Measurements from ENCODE around the gene RGS7. TPM values are rescaled to one million over a fixed set of nuclear protein-coding genes. Genes with fewer than 3 reads are reported as not detected.

The RGS7 gene
- total RNA-seq, 1 experiment from 2014 or later = not detected

- Histone ChIP-seq H3K79me2 (ENCODE audit: low read length) (no peaks in the 10 kb centered on the region), H3K4me1 (ENCODE audit: low read length) (no peaks in the 10 kb centered on the region; the same call in 1 of the 2 replicates), H4K20me1 (ENCODE audit: insufficient read depth, low read depth, low read length) (no peaks in the 10 kb centered on the region), H3K4me3 (ENCODE audit: low read length) (no peak overlapping the region), H3K9me3 (ENCODE audit: low read length) (no peaks in the 10 kb centered on the region), H2AFZ (ENCODE audit: low read length) (no peak overlapping the region), H3K27ac (ENCODE audit: low read length) (no peak overlapping the region), H3K27me3 (ENCODE audit: low read length) (no peaks in the 10 kb centered on the region), H3K36me3 (ENCODE audit: insufficient read depth, low read length) (no peaks in the 10 kb centered on the region), H3K9me2 (replicated peaks; ENCODE audit: insufficient read depth, low read length) (no peaks in the 10 kb centered on the region), H3K9ac (ENCODE audit: low read length) (no peak overlapping the region), H3K4me2 (ENCODE audit: low read depth, low read length, poor library complexity, severe bottlenecking) (no peak overlapping the region)
- no peak for DNase-seq
Measured at GRCh38 chr1:240829487-240829886, 527.5 kb downstream of the RGS7 start.

GRCh38 chr1:240827786-240828185 is 529.2 kb downstream of the RGS7 start:
- no peak overlapping the region for H3K4me2 ChIP-seq (ENCODE audit: low read depth, low read length, poor library complexity, severe bottlenecking)
- H3K9ac ChIP-seq (ENCODE audit: low read length) = no peak overlapping the region
- no peaks in the 10 kb centered on the region for H3K79me2 ChIP-seq (ENCODE audit: low read length)
- no peaks in the 10 kb centered on the region for H3K9me3 ChIP-seq (ENCODE audit: low read length)
- H3K9me2 ChIP-seq (replicated peaks; ENCODE audit: insufficient read depth, low read length) = no peaks in the 10 kb centered on the region
- no peak for DNase-seq
- no peak overlapping the region for H3K27ac ChIP-seq (ENCODE audit: low read length)
- H2AFZ ChIP-seq (ENCODE audit: low read length) = no peak overlapping the region
- no peaks in the 10 kb centered on the region; the same call in 1 of the 2 replicates for H3K4me1 ChIP-seq (ENCODE audit: low read length)
- H3K4me3 ChIP-seq (ENCODE audit: low read length) = no peak overlapping the region
- no peaks in the 10 kb centered on the region for H3K27me3 ChIP-seq (ENCODE audit: low read length)
- H4K20me1 ChIP-seq (ENCODE audit: insufficient read depth, low read depth, low read length) = no peaks in the 10 kb centered on the region
- H3K36me3 ChIP-seq (ENCODE audit: insufficient read depth, low read length) = no peaks in the 10 kb centered on the region

GRCh38 chr1:240824238-240824637 is 532.8 kb downstream of the RGS7 start:
- DNase-seq = no peak
- no peaks in the 10 kb centered on the region for H3K27me3 ChIP-seq (ENCODE audit: low read length)
- no peaks in the 10 kb centered on the region for H4K20me1 ChIP-seq (ENCODE audit: insufficient read depth, low read depth, low read length)
- H3K4me2 ChIP-seq (ENCODE audit: low read depth, low read length, poor library complexity, severe bottlenecking) = no peak overlapping the region
- H3K9ac ChIP-seq (ENCODE audit: low read length) = no peak overlapping the region
- H3K79me2 ChIP-seq (ENCODE audit: low read length) = no peaks in the 10 kb centered on the region
- H3K9me2 ChIP-seq (replicated peaks; ENCODE audit: insufficient read depth, low read length) = no peaks in the 10 kb centered on the region
- H3K4me3 ChIP-seq (ENCODE audit: low read length) = no peak overlapping the region
- H3K9me3 ChIP-seq (ENCODE audit: low read length) = no peaks in the 10 kb centered on the region
- no peak overlapping the region for H3K27ac ChIP-seq (ENCODE audit: low read length)
- no peaks in the 10 kb centered on the region for H3K36me3 ChIP-seq (ENCODE audit: insufficient read depth, low read length)
- no peaks in the 10 kb centered on the region for H3K4me1 ChIP-seq (ENCODE audit: low read length)
- no peak overlapping the region for H2AFZ ChIP-seq (ENCODE audit: low read length)

GRCh38 chr1:240823357-240823756 is 533.6 kb downstream of the RGS7 start:
- H3K9me2 ChIP-seq (replicated peaks; ENCODE audit: insufficient read depth, low read length) = no peaks in the 10 kb centered on the region
- H4K20me1 ChIP-seq (ENCODE audit: insufficient read depth, low read depth, low read length) = no peaks in the 10 kb centered on the region
- no peak overlapping the region for H3K4me2 ChIP-seq (ENCODE audit: low read depth, low read length, poor library complexity, severe bottlenecking)
- no peaks in the 10 kb centered on the region for H3K27me3 ChIP-seq (ENCODE audit: low read length)
- no peaks in the 10 kb centered on the region for H3K4me1 ChIP-seq (ENCODE audit: low read length)
- H3K36me3 ChIP-seq (ENCODE audit: insufficient read depth, low read length) = no peaks in the 10 kb centered on the region
- no peaks in the 10 kb centered on the region for H3K79me2 ChIP-seq (ENCODE audit: low read length)
- no peaks in the 10 kb centered on the region for H3K9me3 ChIP-seq (ENCODE audit: low read length)
- no peak overlapping the region for H3K9ac ChIP-seq (ENCODE audit: low read length)
- H2AFZ ChIP-seq (ENCODE audit: low read length) = no peak overlapping the region
- DNase-seq = no peak
- no peak overlapping the region for H3K4me3 ChIP-seq (ENCODE audit: low read length)
- H3K27ac ChIP-seq (ENCODE audit: low read length) = no peak overlapping the region

- H3K9ac ChIP-seq (ENCODE audit: low read length) = no peak overlapping the region
- H4K20me1 ChIP-seq (ENCODE audit: insufficient read depth, low read depth, low read length) = no peaks in the 10 kb centered on the region
- H3K4me1 ChIP-seq (ENCODE audit: low read length) = no peaks in the 10 kb centered on the region
- H3K9me3 ChIP-seq (ENCODE audit: low read length) = no peaks in the 10 kb centered on the region
- no peak overlapping the region for H3K4me3 ChIP-seq (ENCODE audit: low read length)
- no peaks in the 10 kb centered on the region for H3K9me2 ChIP-seq (replicated peaks; ENCODE audit: insufficient read depth, low read length)
- H3K27me3 ChIP-seq (ENCODE audit: low read length) = no peaks in the 10 kb centered on the region
- no peaks in the 10 kb centered on the region for H3K79me2 ChIP-seq (ENCODE audit: low read length)
- H3K36me3 ChIP-seq (ENCODE audit: insufficient read depth, low read length) = no peaks in the 10 kb centered on the region
- H2AFZ ChIP-seq (ENCODE audit: low read length) = no peak overlapping the region
- no peak for DNase-seq
- no peak overlapping the region for H3K27ac ChIP-seq (ENCODE audit: low read length)
- H3K4me2 ChIP-seq (ENCODE audit: low read depth, low read length, poor library complexity, severe bottlenecking) = no peak overlapping the region
Measured at GRCh38 chr1:240821925-240822324, 535.1 kb downstream of the RGS7 start.

GRCh38 chr1:240820816-240821215 is 536.2 kb downstream of the RGS7 start:
- H3K79me2 ChIP-seq (ENCODE audit: low read length) = no peaks in the 10 kb centered on the region
- no peaks in the 10 kb centered on the region for H3K9me2 ChIP-seq (replicated peaks; ENCODE audit: insufficient read depth, low read length)
- DNase-seq = no peak
- no peak overlapping the region for H3K27ac ChIP-seq (ENCODE audit: low read length)
- no peaks in the 10 kb centered on the region for H3K36me3 ChIP-seq (ENCODE audit: insufficient read depth, low read length)
- H3K4me3 ChIP-seq (ENCODE audit: low read length) = no peak overlapping the region
- H3K9ac ChIP-seq (ENCODE audit: low read length) = no peak overlapping the region
- no peak overlapping the region for H3K4me2 ChIP-seq (ENCODE audit: low read depth, low read length, poor library complexity, severe bottlenecking)
- no peaks in the 10 kb centered on the region for H3K4me1 ChIP-seq (ENCODE audit: low read length)
- H3K27me3 ChIP-seq (ENCODE audit: low read length) = no peaks in the 10 kb centered on the region
- no peaks in the 10 kb centered on the region for H4K20me1 ChIP-seq (ENCODE audit: insufficient read depth, low read depth, low read length)
- no peaks in the 10 kb centered on the region for H3K9me3 ChIP-seq (ENCODE audit: low read length)
- no peak overlapping the region for H2AFZ ChIP-seq (ENCODE audit: low read length)

GRCh38 chr1:240816472-240816871 is 540.5 kb downstream of the RGS7 start:
- H4K20me1 ChIP-seq (ENCODE audit: insufficient read depth, low read depth, low read length) = no peaks in the 10 kb centered on the region
- H3K4me3 ChIP-seq (ENCODE audit: low read length) = no peak overlapping the region
- no peaks in the 10 kb centered on the region for H3K79me2 ChIP-seq (ENCODE audit: low read length)
- no peak overlapping the region for H3K4me2 ChIP-seq (ENCODE audit: low read depth, low read length, poor library complexity, severe bottlenecking)
- no peaks in the 10 kb centered on the region for H3K36me3 ChIP-seq (ENCODE audit: insufficient read depth, low read length)
- no peaks in the 10 kb centered on the region for H3K9me3 ChIP-seq (ENCODE audit: low read length)
- no peaks in the 10 kb centered on the region for H3K4me1 ChIP-seq (ENCODE audit: low read length)
- no peak for DNase-seq
- no peak overlapping the region for H3K27ac ChIP-seq (ENCODE audit: low read length)
- H3K9ac ChIP-seq (ENCODE audit: low read length) = no peak overlapping the region
- no peaks in the 10 kb centered on the region for H3K9me2 ChIP-seq (replicated peaks; ENCODE audit: insufficient read depth, low read length)
- H2AFZ ChIP-seq (ENCODE audit: low read length) = no peak overlapping the region
- no peaks in the 10 kb centered on the region for H3K27me3 ChIP-seq (ENCODE audit: low read length)

- Histone ChIP-seq H4K20me1 (ENCODE audit: insufficient read depth, low read depth, low read length) (no peaks in the 10 kb centered on the region), H3K4me3 (ENCODE audit: low read length) (no peak overlapping the region), H3K79me2 (ENCODE audit: low read length) (no peaks in the 10 kb centered on the region), H3K4me1 (ENCODE audit: low read length) (no peaks in the 10 kb centered on the region), H3K9ac (ENCODE audit: low read length) (no peak overlapping the region), H3K27ac (ENCODE audit: low read length) (no peak overlapping the region), H3K36me3 (ENCODE audit: insufficient read depth, low read length) (no peaks in the 10 kb centered on the region), H3K27me3 (ENCODE audit: low read length) (no peaks in the 10 kb centered on the region), H2AFZ (ENCODE audit: low read length) (no peak overlapping the region), H3K9me2 (replicated peaks; ENCODE audit: insufficient read depth, low read length) (no peaks in the 10 kb centered on the region), H3K9me3 (ENCODE audit: low read length) (no peaks in the 10 kb centered on the region), H3K4me2 (ENCODE audit: low read depth, low read length, poor library complexity, severe bottlenecking) (no peak overlapping the region)
- DNase-seq = no peak
Measured at GRCh38 chr1:240813720-240814119, 543.3 kb downstream of the RGS7 start.

- no peaks in the 10 kb centered on the region for H3K27me3 ChIP-seq (ENCODE audit: low read length)
- H2AFZ ChIP-seq (ENCODE audit: low read length) = no peak overlapping the region
- no peak overlapping the region for H3K9ac ChIP-seq (ENCODE audit: low read length)
- no peaks in the 10 kb centered on the region for H3K4me1 ChIP-seq (ENCODE audit: low read length)
- H4K20me1 ChIP-seq (ENCODE audit: insufficient read depth, low read depth, low read length) = no peaks in the 10 kb centered on the region
- H3K36me3 ChIP-seq (ENCODE audit: insufficient read depth, low read length) = no peaks in the 10 kb centered on the region
- no peak for DNase-seq
- no peak overlapping the region for H3K27ac ChIP-seq (ENCODE audit: low read length)
- H3K4me2 ChIP-seq (ENCODE audit: low read depth, low read length, poor library complexity, severe bottlenecking) = no peak overlapping the region
- H3K79me2 ChIP-seq (ENCODE audit: low read length) = no peaks in the 10 kb centered on the region
- no peak overlapping the region for H3K4me3 ChIP-seq (ENCODE audit: low read length)
- no peaks in the 10 kb centered on the region for H3K9me2 ChIP-seq (replicated peaks; ENCODE audit: insufficient read depth, low read length)
- H3K9me3 ChIP-seq (ENCODE audit: low read length) = no peaks in the 10 kb centered on the region
Measured at GRCh38 chr1:240811256-240811655, 545.7 kb downstream of the RGS7 start.
